ENCODE results near the gene PPM1B. TPM values are rescaled to one million over a fixed set of nuclear protein-coding genes. Genes with fewer than 3 reads are reported as not detected.

The PPM1B gene
- total and polyA plus RNA-seq, 2 of the 4 experiments (the other 2 are of a cell fraction): 13.4 to 14.7 TPM

- Histone ChIP-seq H4K91ac (ENCODE audit: insufficient read depth, low read depth, low read length) (no peak overlapping the region), H3K56ac (ENCODE audit: extremely low read depth, insufficient read depth, low read length) (no peak overlapping the region), H2BK15ac (ENCODE audit: low read depth, low read length) (no peak overlapping the region), H4K5ac (ENCODE audit: low read depth, low read length) (no peak overlapping the region), H2AK5ac (ENCODE audit: low read depth, low read length) (no peak overlapping the region), H2BK20ac (ENCODE audit: low read depth, low read length) (no peak overlapping the region), H4K20me1 (ENCODE audit: insufficient read depth, low read length) (peaks cover 23% of the 10 kb centered on the region; the same call in 1 of the 2 replicates), H4K8ac (ENCODE audit: low read depth in 2 of 2, low read length in 2 of 2) (no peak overlapping the region), H3K27ac (ENCODE audit: insufficient read depth, low read length) (no peak overlapping the region), H3K9me3 (ENCODE audit: control insufficient read depth, insufficient read depth, low read length) (no peaks in the 10 kb centered on the region), H2AK9ac (replicated peaks; ENCODE audit: low read depth, low read length, poor library complexity) (no peak overlapping the region), H3K9ac (ENCODE audit: low read depth, low read length) (no peak overlapping the region), H3K79me1 (ENCODE audit: low read depth in 1 of 2, low read length in 2 of 2) (peaks cover 16 to 61% of the 10 kb centered on the region in 2 experiments), H2BK120ac (ENCODE audit: low read depth, low read length) (no peak overlapping the region), H3K9me1 (ENCODE audit: insufficient read depth, low read length) (no peaks in the 10 kb centered on the region), H3K27me3 (ENCODE audit: control insufficient read depth, insufficient read depth, low read length) (no peaks in the 10 kb centered on the region), H2AFZ (replicated peaks; ENCODE audit: low read length, poor library complexity) (no peak overlapping the region), H3K23ac (ENCODE audit: low read depth, low read length) (no peak overlapping the region), H3K4me2 (ENCODE audit: low read depth, low read length) (no peak overlapping the region), H2BK5ac (ENCODE audit: low read depth, low read length, poor library complexity, severe bottlenecking) (no peak overlapping the region), H3K36me3 (ENCODE audit: control insufficient read depth, insufficient read depth, low read length) (no peaks in the 10 kb centered on the region), H3K4me1 (ENCODE audit: control insufficient read depth, insufficient read depth, low read length) (no peaks in the 10 kb centered on the region), H3K18ac (ENCODE audit: low read depth, low read length) (no peak overlapping the region), H3K4ac (ENCODE audit: low read depth, low read length) (no peak overlapping the region), H3K4me3 (ENCODE audit: insufficient read depth, low read depth, low read length) (no peak overlapping the region), H3K14ac (replicated peaks; ENCODE audit: low read depth, low read length) (no peak overlapping the region)
- in situ Hi-C loops (cut with MboI; ENCODE audit: low sequenced_read_pairs): no loop called here
- POLR2A ChIA-PET (ENCODE audit: unreplicated experiment): no interaction called here
- WGBS, 2 experiments (ENCODE audit: extremely low coverage in 2 of 2, insufficient read length in 1 of 2): no CpG with 5 or more reads among the region's 3 CpGs
- DNase-seq (no peak), ATAC-seq (ENCODE audit: low read depth) (no peak)
- BruUV-seq (replicated peaks): no TSS peak
- TF ChIP-seq FOS (IDR thresholded peaks at IDR 0.05; ENCODE audit: low read depth, low read length): no peak
- TF ChIP-seq USF2 (IDR thresholded peaks at IDR 0.05; ENCODE audit: low read depth, low read length): no peak
- TF ChIP-seq BHLHE40 (IDR thresholded peaks at IDR 0.05; ENCODE audit: low read depth, low read length): no peak
- no peak for TF ChIP-seq MXI1 (IDR thresholded peaks at IDR 0.05; ENCODE audit: borderline replicate concordance, low read depth, low read length)
- no peak for TF ChIP-seq CHD1 (IDR thresholded peaks at IDR 0.05; ENCODE audit: low read depth, low read length)
- TF ChIP-seq, protein P1, sequence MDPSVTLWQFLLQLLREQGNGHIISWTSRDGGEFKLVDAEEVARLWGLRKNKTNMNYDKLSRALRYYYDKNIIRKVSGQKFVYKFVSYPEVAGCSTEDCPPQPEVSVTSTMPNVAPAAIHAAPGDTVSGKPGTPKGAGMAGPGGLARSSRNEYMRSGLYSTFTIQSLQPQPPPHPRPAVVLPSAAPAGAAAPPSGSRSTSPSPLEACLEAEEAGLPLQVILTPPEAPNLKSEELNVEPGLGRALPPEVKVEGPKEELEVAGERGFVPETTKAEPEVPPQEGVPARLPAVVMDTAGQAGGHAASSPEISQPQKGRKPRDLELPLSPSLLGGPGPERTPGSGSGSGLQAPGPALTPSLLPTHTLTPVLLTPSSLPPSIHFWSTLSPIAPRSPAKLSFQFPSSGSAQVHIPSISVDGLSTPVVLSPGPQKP (IDR thresholded peaks at IDR 0.05; ENCODE audit: borderline replicate concordance, low read depth, low read length): no peak
- CTCF ChIA-PET: no interaction called here
- intact Hi-C loops (cut with micrococcal nuclease): no loop called here
- dilution Hi-C loops (cut with HindIII; ENCODE audit: low sequenced_read_pairs, unreplicated experiment): no loop called here
These were observed 20.0 kb downstream of the PPM1B start for GRCh38 chr2:44188696-44189095.

Measured in IMR-90 (cell line).